NCI-H146 treated with DMSO at 0.1 percent for 48 hours (cell line): Measurements from ENCODE around the gene CHST13.

Source experiments
- DNase-seq: peaks from one replicate; lab custom pipeline; 2025; ENCODE audit not compliant: unreplicated experiment; lab: John Stamatoyannopoulos, UW

Gene CHST13

DNA sequence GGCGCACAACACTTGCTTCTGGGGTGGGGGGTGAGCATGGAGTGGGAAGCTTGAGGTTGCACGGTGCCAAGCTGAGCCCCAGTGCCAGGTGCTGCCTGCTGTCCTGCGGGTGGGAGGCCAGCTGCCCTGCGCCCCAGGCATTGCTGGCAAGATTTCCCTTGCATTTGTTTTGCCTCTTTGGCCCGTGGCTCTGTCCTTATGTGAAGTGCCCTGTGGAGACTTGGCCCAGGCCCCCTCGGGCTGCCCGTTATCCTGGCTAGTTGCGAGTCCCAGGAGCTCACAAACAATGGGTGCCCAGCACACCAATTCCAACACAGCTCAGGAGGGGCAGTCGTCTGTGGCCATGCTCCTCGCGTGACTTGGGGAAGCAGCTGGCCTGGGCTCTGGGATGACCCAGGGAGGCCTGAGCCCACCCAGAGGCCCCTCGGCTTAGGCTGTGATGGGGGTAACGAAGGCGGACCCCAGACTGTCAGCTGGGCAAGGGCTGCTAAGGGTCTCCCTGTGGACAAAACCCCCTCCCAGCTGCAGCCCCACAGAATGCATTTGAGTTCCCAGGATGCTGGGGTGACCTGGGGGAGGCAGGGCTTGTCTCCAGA lies 28.8 kb downstream of the CHST13 start:
- no peak for DNase-seq

DNA sequence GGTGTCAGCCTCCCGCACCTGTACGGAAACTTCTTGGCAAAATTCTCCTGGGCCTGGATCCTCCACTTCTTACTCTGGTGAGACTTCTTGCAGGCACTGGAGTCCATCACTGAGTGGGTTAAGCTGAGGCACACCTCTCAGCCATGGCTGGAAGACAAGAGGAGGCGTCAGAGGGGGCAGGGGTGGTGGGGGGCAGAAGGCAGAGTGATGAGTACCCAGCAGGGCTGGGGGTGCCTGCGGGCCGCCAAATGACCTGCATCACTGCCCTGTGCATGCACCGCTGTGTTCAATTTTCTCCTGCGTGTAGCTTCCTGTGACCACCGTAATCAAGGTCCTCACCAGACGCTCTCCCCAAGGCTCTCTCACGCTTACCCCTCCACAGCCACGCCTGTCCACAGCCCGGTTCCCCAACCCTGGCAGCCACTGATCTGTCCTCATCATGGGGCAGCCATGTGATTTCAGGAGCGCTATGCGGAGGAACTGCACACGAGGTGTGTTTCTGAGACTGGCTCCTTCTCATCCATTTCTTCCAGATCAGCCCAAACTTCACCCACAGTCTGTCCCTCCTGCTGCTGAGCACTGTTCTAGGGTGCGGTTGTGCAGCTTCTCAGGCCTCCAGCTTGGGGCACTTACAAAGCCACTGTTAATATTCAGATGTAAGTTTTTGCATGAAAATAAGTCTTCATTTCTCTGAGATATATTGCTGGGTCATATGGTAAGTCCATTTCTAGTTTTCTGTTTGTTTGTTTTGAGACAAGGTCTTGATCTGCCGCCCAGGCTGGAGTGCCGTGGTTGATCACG lies 29.5 kb downstream of the CHST13 start:
- DNase-seq: no peak

GRCh38 chr3:126554560-126555525 lies 30.9 kb downstream of the CHST13 start:
- no peak for DNase-seq

- DNase-seq: no peak
These were observed 32.1 kb downstream of the CHST13 start for GRCh38 chr3:126555795-126556636.

DNA sequence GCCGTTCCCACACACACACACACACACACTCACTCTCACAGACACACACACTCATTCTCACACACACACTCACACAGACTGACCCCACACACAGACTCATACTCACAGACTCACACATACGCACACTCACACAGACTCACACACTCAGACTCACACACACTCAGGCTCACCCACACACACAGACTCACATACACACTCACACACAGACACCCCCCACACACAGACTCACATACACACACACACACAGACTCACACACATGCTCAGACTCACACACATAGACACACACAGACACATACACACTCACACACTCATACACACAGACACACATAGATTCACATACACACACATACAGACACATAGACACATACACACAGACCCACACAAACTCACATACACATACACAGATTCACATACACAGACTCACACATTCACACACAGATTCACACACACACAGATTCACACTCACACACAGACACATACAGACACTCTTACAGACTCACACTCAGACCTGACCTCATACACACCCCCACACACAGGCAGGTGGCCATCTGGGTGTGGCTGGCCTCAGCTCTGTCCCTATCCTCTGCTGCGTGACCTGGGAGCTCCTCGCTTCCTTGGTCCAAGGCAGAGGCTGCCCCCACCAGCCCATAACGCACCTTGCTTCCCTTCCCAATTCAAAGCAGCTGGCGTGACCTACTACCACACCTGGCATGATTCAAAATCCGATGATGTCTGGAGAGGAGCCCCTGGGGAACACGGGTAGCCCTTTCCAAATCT lies 32.9 kb downstream of the CHST13 start:
- DNase-seq: no peak

- no peak for DNase-seq
These were observed 33.4 kb downstream of the CHST13 start for GRCh38 chr3:126557415-126557745.

GRCh38 chr3:126557761-126558160 lies 33.8 kb downstream of the CHST13 start:
- DNase-seq: no peak

DNA sequence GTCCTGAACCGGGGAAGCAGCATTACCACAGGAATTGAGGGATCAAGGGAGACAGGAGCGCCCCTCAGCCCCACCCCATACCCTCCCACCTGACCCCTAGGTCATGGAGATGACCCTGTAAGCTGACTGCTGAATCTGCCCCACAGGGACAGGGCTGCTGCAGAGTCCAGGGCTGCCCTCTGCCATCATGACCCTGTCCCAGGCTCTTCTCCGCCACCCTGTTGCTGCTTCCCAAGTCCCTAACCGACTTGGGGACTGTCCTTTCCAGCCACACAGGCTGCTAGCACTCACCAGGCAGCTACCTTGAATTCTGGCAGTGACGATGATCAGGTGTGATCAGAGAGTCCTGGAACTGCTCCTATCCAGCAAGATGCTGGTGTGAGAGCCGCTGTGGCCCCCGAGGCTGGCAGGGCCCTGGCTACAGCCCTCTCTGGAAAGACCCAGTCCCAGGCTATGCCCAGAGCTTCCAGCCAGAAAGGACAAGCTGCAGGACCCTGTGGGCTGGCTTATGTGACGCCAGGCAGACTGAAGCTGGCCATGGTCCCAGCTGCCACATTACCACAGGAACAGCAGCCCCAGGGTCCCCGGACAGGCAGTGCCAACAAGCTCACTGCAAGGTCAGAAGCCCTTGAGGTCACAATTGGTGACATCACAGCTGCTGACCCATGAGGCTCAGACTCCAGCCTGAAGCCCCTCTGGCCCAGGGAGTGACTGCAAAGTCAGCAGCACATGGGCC lies 34.5 kb downstream of the CHST13 start, which contains the start of gene C3orf22:
Gene C3orf22, minus strand, starts transcription at position 597 of the 736 bp plus-strand sequence. CDS start 5,542 bp downstream, outside the sequence.
- no peak for DNase-seq

- DNase-seq: no peak
These were observed 38.9 kb downstream of the CHST13 start for GRCh38 chr3:126562737-126563276.

- no peak for DNase-seq
These were observed 43.9 kb downstream of the CHST13 start for GRCh38 chr3:126567696-126568438.

DNA sequence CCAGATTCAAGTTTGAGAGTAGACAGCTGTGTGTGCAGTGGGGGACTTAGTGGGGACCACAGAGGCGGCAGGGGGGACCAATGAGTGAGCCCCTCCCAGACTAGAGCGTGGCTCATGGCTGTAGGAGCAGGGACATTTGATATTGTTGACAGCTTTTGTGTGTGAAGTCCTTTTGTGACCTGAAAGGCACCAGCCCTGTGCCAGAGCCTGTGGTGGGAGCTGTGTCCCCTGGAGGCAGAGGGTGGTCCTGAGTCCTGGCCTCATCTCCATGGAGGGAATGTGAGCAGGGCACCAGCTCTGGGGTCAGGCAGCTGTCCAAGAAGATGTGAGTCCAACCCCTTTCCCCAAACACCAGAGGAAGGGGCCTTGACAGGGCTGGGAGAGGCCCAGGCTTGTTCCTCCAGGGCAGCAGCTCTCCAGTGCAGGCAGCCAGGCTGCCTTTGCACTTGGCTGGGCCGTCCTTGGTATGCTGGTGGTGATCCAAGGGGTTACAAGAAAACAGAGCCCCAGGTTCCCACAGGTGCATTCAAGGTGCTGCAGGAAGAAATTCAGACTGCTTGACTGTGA lies 44.9 kb downstream of the CHST13 start:
- DNase-seq: no peak

DNA sequence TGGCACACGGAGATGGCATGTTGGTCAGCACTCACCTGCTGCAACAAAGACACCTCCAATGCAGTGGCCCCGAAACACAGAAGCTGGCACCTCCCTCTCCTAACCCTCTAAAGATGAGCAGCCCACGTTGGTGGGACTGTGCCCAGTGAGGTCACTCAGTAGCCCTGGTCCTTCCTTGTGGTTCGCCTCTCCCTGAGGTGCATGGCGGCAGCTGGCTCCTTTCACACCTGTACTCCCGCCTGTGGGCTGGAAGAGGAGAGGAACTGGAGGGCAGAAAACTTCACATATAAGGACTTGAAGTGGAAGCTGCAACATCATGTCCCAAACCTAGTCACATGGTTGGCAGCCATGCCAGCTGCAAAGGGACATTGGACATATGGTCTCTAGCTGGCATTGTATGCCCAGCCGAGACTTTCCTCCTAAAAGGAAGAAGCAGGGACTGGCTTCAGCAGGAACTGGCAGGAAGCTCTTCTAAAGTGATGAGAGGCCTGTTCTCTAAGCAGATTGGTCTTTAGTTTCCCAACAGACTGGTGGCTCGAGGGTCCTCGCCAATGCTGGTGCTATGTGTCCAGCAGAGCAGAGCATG lies 45.5 kb downstream of the CHST13 start:
- no peak for DNase-seq

- DNase-seq: no peak
These were observed 46.2 kb downstream of the CHST13 start for GRCh38 chr3:126570103-126570541.

GRCh38 chr3:126571078-126571477 lies 47.1 kb downstream of the CHST13 start:
- DNase-seq: no peak

DNA sequence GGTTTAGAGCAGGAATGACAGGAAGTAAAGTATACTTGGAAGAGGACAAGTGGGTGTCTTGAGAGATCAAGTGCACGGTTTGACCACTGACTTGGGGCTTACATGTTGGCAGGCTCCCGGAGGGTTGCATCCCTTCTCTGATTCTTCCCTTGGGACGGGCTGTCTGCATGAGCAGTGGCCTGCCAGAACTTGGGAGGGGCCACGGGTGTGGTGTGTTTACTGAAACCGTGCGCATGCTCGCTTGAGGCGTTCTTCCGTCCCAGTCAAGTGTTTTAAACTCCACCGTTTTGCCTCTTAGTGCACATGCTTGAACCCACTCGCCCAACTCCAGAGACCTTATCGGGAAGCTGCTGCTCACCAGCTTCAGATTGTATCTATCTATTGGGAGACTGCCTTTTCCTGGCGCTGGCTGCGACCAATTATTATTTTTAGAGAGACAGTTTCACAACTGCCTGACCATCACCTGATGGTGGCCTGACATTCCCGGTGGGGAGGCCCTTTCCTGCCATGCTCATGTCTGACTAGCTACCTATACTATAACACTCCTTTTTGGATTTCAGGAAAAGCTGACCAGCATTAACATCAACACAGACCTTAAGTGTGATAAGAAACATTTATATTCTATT lies 49.6 kb downstream of the CHST13 start:
- DNase-seq: no peak

DNA sequence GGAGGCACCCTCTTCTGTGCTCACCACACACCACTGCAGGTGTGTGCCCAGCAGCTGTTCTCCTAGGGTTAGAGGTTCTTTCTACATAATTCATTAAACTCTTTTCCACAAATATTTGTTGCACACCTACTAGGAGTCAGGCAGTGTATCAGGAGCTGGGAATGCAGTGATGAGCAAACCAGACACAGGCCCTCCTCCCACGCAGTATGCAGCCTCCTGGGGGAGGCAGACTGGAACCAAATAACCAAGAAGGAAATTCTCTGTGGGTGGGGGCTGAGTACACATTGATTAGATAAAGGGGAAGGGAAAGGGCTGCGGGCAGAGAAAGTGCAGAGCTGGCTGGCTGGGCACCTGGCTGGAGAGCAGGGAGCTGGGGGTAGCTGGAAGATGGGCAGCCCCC lies 53.3 kb downstream of the CHST13 start:
- DNase-seq: no peak

GRCh38 chr3:126578702-126579101 lies 54.7 kb downstream of the CHST13 start:
- no peak for DNase-seq
